Transverse colon (tissue), 4 donors: ENCODE data around the gene ARNT2. TPM values are rescaled to one million over a fixed set of nuclear protein-coding genes. Genes with fewer than 3 reads are reported as not detected.

Experiments used
- DNase-seq: peaks from one replicate; pipeline ENCODE4 v3.0.0-alpha.2; 2019
- H3K27ac ChIP-seq, 4 donors: fragments of 200-600 bp; sonication (generic); 2 replicates each; pipeline ENCODE4 v1.5.1; 2016 to 2018; ENCODE audit warnings: inconsistent platforms in 4 of 4
- H3K27me3 ChIP-seq: fragments of 200-600 bp; sonication (generic); 2 replicates; pipeline ENCODE4 v1.5.1; 2017; ENCODE audit warnings: inconsistent platforms
- H3K36me3 ChIP-seq, 4 donors: fragments of 200-600 bp; sonication (generic); 2 replicates each; pipeline ENCODE4 v1.5.1; 2017 to 2019; ENCODE audit warnings: inconsistent platforms in 4 of 4
- H3K4me1 ChIP-seq, 4 donors: fragments of 200-600 bp; sonication (generic); 2 replicates each; pipeline ENCODE4 v1.5.1; 2017 to 2020; ENCODE audit warnings: inconsistent platforms in 4 of 4
- H3K4me3 ChIP-seq, 4 donors: fragments of 200-600 bp; sonication (generic); 1 replicate in 1 of 4; 2 replicates in 3 of 4; pipeline versions ENCODE4 v1.5.1 to v1.6.1; 2017 to 2019; ENCODE audit warnings: inconsistent platforms in 4 of 4
- H3K9me3 ChIP-seq, 2 donors: fragments of 200-600 bp; sonication (generic); 2 replicates each; pipeline ENCODE4 v1.5.1; 2017 to 2019; ENCODE audit warnings: inconsistent platforms in 2 of 2
- CTCF ChIP-seq, 5 experiments: fragments of 200-600 bp in 3 of 5; fragments of 450-650 bp in 2 of 5; sonication (generic) in 3 of 5; IDR thresholded peaks; 1 replicate in 2 of 5; 2 replicates in 3 of 5; pipeline ENCODE4 v1.5.1; 2016 to 2017; ENCODE audit warnings: antibody characterized with exemption in 5 of 5, inconsistent platforms in 3 of 5, mild to moderate bottlenecking in 2 of 5, moderate library complexity in 1 of 5
- EP300 ChIP-seq: sonication (generic); formaldehyde crosslinking; IDR thresholded peaks from one replicate; pipeline ENCODE4 v1.6.1; 2017; ENCODE audit warnings: antibody characterized with exemption, low read depth
- POLR2A ChIP-seq: fragments of 450-650 bp; IDR thresholded peaks from one replicate; pipeline ENCODE4 v1.6.1; 2016; ENCODE audit warnings: antibody characterized with exemption, mild to moderate bottlenecking, moderate library complexity
- POLR2AphosphoS5 ChIP-seq, 3 donors: sonication (generic); formaldehyde crosslinking; IDR thresholded peaks; one replicate each; pipeline ENCODE4 v1.6.1; 2016; ENCODE audit warnings: antibody characterized with exemption in 3 of 3
- WGBS, 2 donors: methylation state at CpG; one replicate each; pipeline ENCODE4 v1.1.5; 2018; ENCODE audit warnings: low coverage in 1 of 2; 5-methylcytosine and 5-hydroxymethylcytosine counted together
- in situ Hi-C, 4 donors: fragments of 200-750 bp; cut with MboI; loops; one replicate each; pipeline versions ENCODE4 v1.15.0 to v1.15.1; 2017; ENCODE audit warnings: low sequenced_read_pairs in 3 of 4, low pct_ligation_motif_present in 1 of 4, low pct_unique_long_range_greater_than_20kb in 1 of 4
- intact Hi-C: fragments of 100-400 bp; cut with DNase I; formaldehyde crosslinking; loops from one replicate; pipeline ENCODE4 v1.15.1; 2023; ENCODE audit warnings: low total_unique reads
- total RNA-seq, 4 donors: library from RNA; depleted of rRNA; stranded (reverse); fragments of >200 nt; gene quantifications; one replicate each; pipeline ENCODE4 v1.1.0, GENCODE V29; 2016

Gene ARNT2
- total RNA-seq, 4 donors from 2014 or later = 1.9 to 4.0 (median 2.5) TPM; not detected in 1

GRCh38 chr15:80614711-80615360, 210.7 kb downstream of the ARNT2 start:
- no peaks in the 10 kb centered on the region for H3K27me3 ChIP-seq
- intact Hi-C loops (no loop called here), in situ Hi-C loops (no loop called here)
- H3K4me3 ChIP-seq = no peak overlapping the region
- H3K4me1 ChIP-seq = peaks cover 0 to 11% (median 10%) of the 10 kb centered on the region in 4 donors
- H3K27ac ChIP-seq = no peak overlapping the region
- DNase-seq = no peak
- TF ChIP-seq CTCF (IDR thresholded peaks at IDR 0.05) (no peak), EP300 (no peak)
- H3K36me3 ChIP-seq = no peaks in the 10 kb centered on the region
- H3K9me3 ChIP-seq = no peaks in the 10 kb centered on the region
- 79 to 85% methylated on average over 4 to 20 of the region's 20 CpGs for WGBS, 2 donors

DNA sequence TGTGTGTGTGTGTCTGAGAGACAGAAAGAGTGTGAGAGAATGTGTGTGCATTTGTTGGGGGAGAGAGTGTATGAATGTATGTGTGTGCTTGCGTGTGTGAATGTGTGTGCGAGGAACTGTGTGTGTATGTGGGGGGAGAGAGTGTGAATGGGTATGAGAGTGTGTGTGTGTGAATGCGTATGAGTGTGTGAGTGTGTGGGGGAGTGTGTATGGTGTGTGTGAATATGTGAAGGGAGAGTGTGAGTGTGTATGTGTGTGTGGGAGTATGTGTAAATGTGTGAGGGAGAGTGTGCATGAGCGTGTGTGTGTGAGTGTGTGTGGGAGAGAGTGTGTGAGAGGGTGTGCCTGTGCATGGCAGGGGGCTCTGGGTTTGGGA, 211.2 kb downstream of the ARNT2 start:
- in situ Hi-C loops = no loop called here

DNA sequence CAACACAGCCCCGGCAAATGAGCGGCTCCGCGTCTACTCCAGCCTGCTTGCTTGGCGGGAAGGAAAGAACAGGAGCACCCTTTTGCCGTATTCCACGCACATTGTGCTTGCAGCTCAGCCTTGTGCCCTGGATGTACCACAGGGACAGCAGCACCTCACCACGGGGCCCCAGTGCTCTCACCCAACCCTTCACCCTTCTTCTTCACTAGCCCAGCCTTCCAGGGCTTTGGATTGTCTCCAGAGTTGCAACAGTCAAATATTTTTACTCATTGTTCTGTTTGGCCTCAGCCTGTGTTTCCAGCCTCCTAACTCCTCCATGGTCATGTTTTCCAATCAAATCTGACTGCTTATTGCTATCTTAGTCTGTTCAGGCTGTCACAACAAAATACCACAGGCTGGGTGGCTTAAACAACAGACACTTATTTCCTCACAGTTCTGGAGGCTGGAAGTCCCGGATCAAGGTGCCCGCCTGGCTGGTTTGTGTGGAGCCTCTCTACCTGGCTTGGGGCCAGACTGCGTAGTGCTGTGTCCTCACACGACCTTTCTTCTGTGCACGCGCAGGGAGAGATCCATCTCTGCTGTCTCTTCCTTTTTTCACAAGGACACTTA, 211.7 kb downstream of the ARNT2 start:
- Histone ChIP-seq H3K27ac (peak overlapping the region in 2 of 4 donors; percentile 16 to 51), H3K36me3 (no peaks in the 10 kb centered on the region), H3K27me3 (no peaks in the 10 kb centered on the region), H3K9me3 (no peaks in the 10 kb centered on the region), H3K4me3 (no peak overlapping the region), H3K4me1 (peaks cover 0 to 11% (median 10%) of the 10 kb centered on the region in 4 donors)
- DNase-seq = peak; percentile 69
- TF ChIP-seq POLR2AphosphoS5 (IDR thresholded peaks at IDR 0.05) (peak in 1 of 3 donors; percentile 19), EP300 (no peak)
- WGBS, 2 donors = 43 to 52% methylated on average over 4 to 14 of the region's 14 CpGs
- in situ Hi-C loops (no loop called here), intact Hi-C loops (no loop called here)

More for the DNA sequence above, 211.2 kb downstream of the ARNT2 start:
- Histone ChIP-seq H3K4me3 (no peak overlapping the region), H3K27ac (no peak overlapping the region), H3K36me3 (no peaks in the 10 kb centered on the region), H3K27me3 (no peaks in the 10 kb centered on the region), H3K4me1 (peaks cover 0 to 11% (median 10%) of the 10 kb centered on the region in 4 donors), H3K9me3 (no peaks in the 10 kb centered on the region)
- intact Hi-C loops = no loop called here
- DNase-seq = no peak
- TF ChIP-seq CTCF (IDR thresholded peaks at IDR 0.05) (no peak), POLR2AphosphoS5 (IDR thresholded peaks at IDR 0.05) (no peak), POLR2A (no peak), EP300 (no peak)
- 88 to 95% methylated on average over 4 of the region's 4 CpGs for WGBS, 2 donors

DNA sequence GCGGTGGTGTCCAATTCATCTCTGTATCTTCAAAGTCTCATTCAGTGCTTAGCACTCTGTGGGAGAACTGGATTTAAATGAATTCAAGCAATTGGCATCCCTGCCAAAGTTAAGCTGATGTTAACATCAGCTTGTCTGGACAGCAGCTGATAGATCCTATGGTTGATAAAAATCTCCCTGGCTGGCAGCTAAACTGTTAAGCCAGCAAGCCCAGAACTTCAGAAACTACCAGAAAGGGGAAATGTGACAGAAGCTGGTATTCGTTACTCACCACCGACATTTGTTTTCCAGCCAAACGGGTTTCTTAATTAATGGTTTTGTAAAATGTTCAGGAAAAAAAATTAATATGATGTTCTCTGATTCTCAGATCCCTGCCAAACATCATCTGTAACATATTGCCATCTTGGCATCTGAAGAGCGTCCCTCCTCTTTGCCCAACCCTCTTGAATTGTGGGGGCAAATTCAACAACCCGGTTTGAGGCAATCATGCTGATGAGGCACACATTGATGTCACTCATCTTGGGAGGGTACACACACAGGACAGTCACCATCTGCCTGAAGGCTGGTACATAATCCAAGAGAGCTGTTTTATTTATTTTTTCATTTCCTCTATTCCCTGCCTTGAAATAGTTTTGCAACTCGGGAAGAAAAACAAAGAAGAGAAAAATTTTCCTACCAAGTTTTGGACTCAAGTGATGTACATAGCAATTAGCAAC, 214.7 kb downstream of the ARNT2 start:
- 46 to 57% methylated on average over 6 to 7 of the region's 7 CpGs for WGBS, 2 donors
- intact Hi-C loops = no loop called here
- TF ChIP-seq EP300 (no peak), POLR2AphosphoS5 (IDR thresholded peaks at IDR 0.05) (no peak), CTCF (IDR thresholded peaks at IDR 0.05) (no peak), POLR2A (no peak)
- Histone ChIP-seq H3K27ac (no peak overlapping the region), H3K4me3 (no peak overlapping the region), H3K4me1 (peaks cover 0 to 11% (median 10%) of the 10 kb centered on the region in 4 donors), H3K9me3 (peaks cover 0 to 8% of the 10 kb centered on the region in 2 donors), H3K27me3 (no peaks in the 10 kb centered on the region), H3K36me3 (no peaks in the 10 kb centered on the region)
- DNase-seq = no peak
- in situ Hi-C loops = no loop called here
